Activated CD4-positive, alpha-beta T cell treated with anti-CD3 and anti-CD28 coated beads, Interleukin-2, amount 10 ng/mL, durations not matched to agents 24 days and 14 days (primary cell): Measurements from ENCODE around the gene SIDT2. TPM values are rescaled to one million over a fixed set of nuclear protein-coding genes. Genes with fewer than 3 reads are reported as not detected.

Source experiments
- DNase-seq: peaks from one replicate; pipeline ENCODE4 v3.0.0; 2022
- H3K27ac Mint-ChIP-seq: one replicate; pipeline ENCODE4 v1.8.0; 2022; ENCODE audit warnings: mild to moderate bottlenecking, mixed read lengths
- H3K27me3 Mint-ChIP-seq: one replicate; pipeline ENCODE4 v1.8.0; 2022; ENCODE audit warnings: mixed read lengths
- H3K36me3 Mint-ChIP-seq: one replicate; pipeline ENCODE4 v1.8.0; 2022; ENCODE audit warnings: low read depth, mild to moderate bottlenecking, mixed read lengths
- H3K4me1 Mint-ChIP-seq: one replicate; pipeline ENCODE4 v1.8.0; 2021; ENCODE audit warnings: mixed read lengths
- H3K4me3 Mint-ChIP-seq: one replicate; pipeline ENCODE4 v1.8.0; 2022; ENCODE audit warnings: mild to moderate bottlenecking, moderate library complexity, mixed read lengths
- H3K9me3 Mint-ChIP-seq: one replicate; pipeline ENCODE4 v1.8.0; 2021; ENCODE audit warnings: mixed read lengths
- intact Hi-C: fragments of 100-400 bp; cut with micrococcal nuclease; formaldehyde crosslinking; loops from one replicate; pipeline ENCODE4 v1.15.1; 2023
- total RNA-seq: library from RNA; stranded (reverse); gene quantifications from 2 replicates; pipeline ENCODE4 v1.2.3, GENCODE V29; 2022

SIDT2 gene
- total RNA-seq, 1 donor from 2014 or later = 23.9 TPM

GRCh38 chr11:117222991-117223740 lies 44.6 kb downstream of the SIDT2 start:
- peaks cover 74% of the 10 kb centered on the region for H3K36me3 Mint-ChIP-seq
- no peak overlapping the region for H3K27ac Mint-ChIP-seq
- intact Hi-C loops = no loop called here
- H3K4me1 Mint-ChIP-seq = peaks cover 11% of the 10 kb centered on the region
- no peaks in the 10 kb centered on the region for H3K27me3 Mint-ChIP-seq
- H3K4me3 Mint-ChIP-seq = no peak overlapping the region
- H3K9me3 Mint-ChIP-seq = no peaks in the 10 kb centered on the region
- DNase-seq = no peak

GRCh38 chr11:117223741-117224689 lies 45.5 kb downstream of the SIDT2 start:
- Mint-ChIP-seq H3K9me3 (no peaks in the 10 kb centered on the region), H3K4me3 (no peak overlapping the region), H3K27me3 (no peaks in the 10 kb centered on the region), H3K36me3 (peaks cover 72% of the 10 kb centered on the region), H3K4me1 (peaks cover 17% of the 10 kb centered on the region), H3K27ac (no peak overlapping the region)
- intact Hi-C loops = no loop called here
- no peak for DNase-seq

- intact Hi-C loops = no loop called here
- Mint-ChIP-seq H3K27me3 (no peaks in the 10 kb centered on the region), H3K9me3 (no peaks in the 10 kb centered on the region), H3K27ac (peak overlapping the region; percentile 37), H3K36me3 (peaks cover 73% of the 10 kb centered on the region), H3K4me3 (no peak overlapping the region), H3K4me1 (peaks cover 26% of the 10 kb centered on the region)
- no peak for DNase-seq
Measured at GRCh38 chr11:117225553-117226170, 47.1 kb downstream of the SIDT2 start.

GRCh38 chr11:117226388-117227385 lies 48.1 kb downstream of the SIDT2 start:
- H3K4me3 Mint-ChIP-seq = no peak overlapping the region
- no peaks in the 10 kb centered on the region for H3K27me3 Mint-ChIP-seq
- no peaks in the 10 kb centered on the region for H3K9me3 Mint-ChIP-seq
- peaks cover 76% of the 10 kb centered on the region for H3K36me3 Mint-ChIP-seq
- DNase-seq = peak; percentile 85
- H3K4me1 Mint-ChIP-seq = peaks cover 31% of the 10 kb centered on the region
- intact Hi-C loops = no loop called here
- peak overlapping the region; percentile 37 for H3K27ac Mint-ChIP-seq

GRCh38 chr11:117228091-117228490 lies 49.5 kb downstream of the SIDT2 start:
- intact Hi-C loops = no loop called here
- peak overlapping the region; percentile 31 for H3K4me3 Mint-ChIP-seq
- peaks cover 32% of the 10 kb centered on the region for H3K4me1 Mint-ChIP-seq

GRCh38 chr11:117229411-117229810 lies 50.9 kb downstream of the SIDT2 start:
- intact Hi-C loops = no loop called here
- Mint-ChIP-seq H3K9me3 (no peaks in the 10 kb centered on the region), H3K4me1 (peaks cover 45% of the 10 kb centered on the region), H3K36me3 (peaks cover 58% of the 10 kb centered on the region), H3K4me3 (peak overlapping the region; percentile 93), H3K27ac (peak overlapping the region; percentile 98), H3K27me3 (no peaks in the 10 kb centered on the region)
- DNase-seq = no peak

More at GRCh38 chr11:117228091-117228490, 49.5 kb downstream of the SIDT2 start:
- Mint-ChIP-seq H3K27ac (peak overlapping the region; percentile 83), H3K27me3 (no peaks in the 10 kb centered on the region), H3K9me3 (no peaks in the 10 kb centered on the region), H3K36me3 (peaks cover 71% of the 10 kb centered on the region)
- no peak for DNase-seq

- no peak for DNase-seq
- no peaks in the 10 kb centered on the region for H3K27me3 Mint-ChIP-seq
- H3K27ac Mint-ChIP-seq = peak overlapping the region; percentile 98
- peak overlapping the region; percentile 93 for H3K4me3 Mint-ChIP-seq
- H3K36me3 Mint-ChIP-seq = peaks cover 53% of the 10 kb centered on the region
- intact Hi-C loops = loop anchor here (1.0 to 5.0 kb wide), 6 partner anchors 52 to 587 kb away; partner anchors contain the start of genes CEP164, SIDT2 and ZPR1
- peaks cover 45% of the 10 kb centered on the region for H3K4me1 Mint-ChIP-seq
- no peaks in the 10 kb centered on the region for H3K9me3 Mint-ChIP-seq
Measured at GRCh38 chr11:117229931-117230285, 51.4 kb downstream of the SIDT2 start.

GRCh38 chr11:117230286-117230961 lies 51.9 kb downstream of the SIDT2 start:
- peaks cover 48% of the 10 kb centered on the region for H3K36me3 Mint-ChIP-seq
- DNase-seq = peak; percentile 84
- no peaks in the 10 kb centered on the region for H3K9me3 Mint-ChIP-seq
- H3K4me3 Mint-ChIP-seq = peak overlapping the region; percentile 93
- H3K27ac Mint-ChIP-seq = peak overlapping the region; percentile 98
- intact Hi-C loops = loop anchor here (1.0 to 5.0 kb wide), 6 partner anchors 52 to 587 kb away; partner anchors contain the start of genes CEP164, SIDT2 and ZPR1
- no peaks in the 10 kb centered on the region for H3K27me3 Mint-ChIP-seq
- peaks cover 45% of the 10 kb centered on the region for H3K4me1 Mint-ChIP-seq

- DNase-seq = peak; percentile 66
- intact Hi-C loops = loop anchor here (1.0 to 5.0 kb wide), 6 partner anchors 53 to 586 kb away; partner anchors contain the start of genes CEP164, SIDT2 and ZPR1
- Mint-ChIP-seq H3K4me3 (peak overlapping the region; percentile 93), H3K9me3 (no peaks in the 10 kb centered on the region), H3K4me1 (peaks cover 45% of the 10 kb centered on the region), H3K27me3 (no peaks in the 10 kb centered on the region), H3K36me3 (peaks cover 42% of the 10 kb centered on the region), H3K27ac (peak overlapping the region; percentile 98)
Measured at GRCh38 chr11:117230999-117231841, 52.7 kb downstream of the SIDT2 start.

GRCh38 chr11:117231842-117232091 lies 53.2 kb downstream of the SIDT2 start, which contains the start of gene PCSK7:
TSS of gene PCSK7 (minus strand) at chr11:117232073. CDS start at chr11:117229844, 2,229 bp downstream.
- peak within 1 kb of the TSS; percentile 93 for H3K4me3 Mint-ChIP-seq
- no peaks in the 10 kb centered on the region for H3K9me3 Mint-ChIP-seq
- peak within 1 kb of the TSS; percentile 100 for H3K27ac Mint-ChIP-seq
- H3K27me3 Mint-ChIP-seq = no peaks in the 10 kb centered on the region
- no peak for DNase-seq
- peaks cover 42% of the 10 kb centered on the region for H3K4me1 Mint-ChIP-seq
- H3K36me3 Mint-ChIP-seq = peaks cover 36% of the 10 kb centered on the region
- intact Hi-C loops = loop anchor here (1.0 to 5.0 kb wide), 4 partner anchors 87 to 586 kb away; partner anchors contain the start of genes PAFAH1B2 and ZPR1

GRCh38 chr11:117232092-117232878 lies 53.7 kb downstream of the SIDT2 start, which contains the start of gene RNF214:
TSS of gene RNF214 (plus strand) at chr11:117232671. CDS start at chr11:117234273, 1,602 bp downstream.
- H3K4me3 Mint-ChIP-seq = peak within 1 kb of the TSS; percentile 93
- no peaks in the 10 kb centered on the region for H3K27me3 Mint-ChIP-seq
- peak within 1 kb of the TSS; percentile 100 for H3K27ac Mint-ChIP-seq
- peaks cover 32% of the 10 kb centered on the region for H3K36me3 Mint-ChIP-seq
- H3K9me3 Mint-ChIP-seq = no peaks in the 10 kb centered on the region
- intact Hi-C loops = loop anchor here (1.0 to 5.0 kb wide), 4 partner anchors 88 to 585 kb away; partner anchors contain the start of genes PAFAH1B2 and ZPR1
- DNase-seq = peak; percentile 93
- H3K4me1 Mint-ChIP-seq = peaks cover 38% of the 10 kb centered on the region
